Heart left ventricle (tissue), 16 donors: ENCODE measurements around the gene PLOD1. TPM values are rescaled to one million over a fixed set of nuclear protein-coding genes. Genes with fewer than 3 reads are reported as not detected.

Experiments used
- ATAC-seq, 4 donors: fragments of 200-7000 bp; cut with Tn5 transposase; one replicate each; pipeline ENCODE4 v1.9.1; 2020 to 2022; ENCODE audit warnings: moderate library complexity in 4 of 4, mild to moderate bottlenecking in 3 of 4, moderate number of reproducible peaks in 1 of 4
- DNase-seq, 5 donors: peaks; one replicate each; pipeline ENCODE4 v3.0.0-alpha.2; 2020
- H3K27ac ChIP-seq, 12 donors: fragments of 200-600 bp; sonication (generic) in 4 of 12; one replicate each; pipeline versions ENCODE4 v1.5.0 to v1.8.0; 2016 to 2022; ENCODE audit warnings: mild to moderate bottlenecking in 2 of 12
- H3K27me3 ChIP-seq, 9 donors: fragments of 200-600 bp; sonication (generic) in 2 of 9; one replicate each; pipeline versions ENCODE4 v1.5.1 to v1.8.0; 2016 to 2022; ENCODE audit warnings: mild to moderate bottlenecking in 3 of 9
- H3K36me3 ChIP-seq, 9 donors: fragments of 200-600 bp; sonication (generic) in 2 of 9; one replicate each; pipeline versions ENCODE4 v1.5.0 to v1.8.0; 2018 to 2022; ENCODE audit warnings: mild to moderate bottlenecking in 2 of 9
- H3K4me1 ChIP-seq, 12 donors: fragments of 200-600 bp; sonication (generic) in 4 of 12; one replicate each; pipeline versions ENCODE4 v1.5.0 to v1.8.0; 2016 to 2022; ENCODE audit warnings: mild to moderate bottlenecking in 3 of 12
- H3K4me3 ChIP-seq, 12 donors: fragments of 200-600 bp; sonication (generic) in 4 of 12; one replicate each; pipeline versions ENCODE4 v1.5.0 to v1.8.0; 2017 to 2022; ENCODE audit warnings: mild to moderate bottlenecking in 9 of 12, moderate library complexity in 4 of 12
- H3K9me3 ChIP-seq, 12 donors: fragments of 200-600 bp; sonication (generic) in 4 of 12; one replicate each; pipeline versions ENCODE4 v1.5.0 to v1.8.0; 2016 to 2022; ENCODE audit warnings: mild to moderate bottlenecking in 1 of 12
- CTCF ChIP-seq, 12 donors: fragments of 200-600 bp; sonication (generic) in 4 of 12; IDR thresholded peaks; one replicate each; pipeline versions ENCODE4 v1.5.0 to v1.8.0; 2018 to 2022; ENCODE audit warnings: antibody characterized with exemption in 12 of 12, mild to moderate bottlenecking in 5 of 12
- POLR2A ChIP-seq, 2 donors: fragments of 450-650 bp; IDR thresholded peaks; one replicate each; pipeline ENCODE4 v1.6.1; 2017; ENCODE audit warnings: antibody characterized with exemption in 2 of 2, mild to moderate bottlenecking in 2 of 2, moderate library complexity in 2 of 2
- WGBS, 4 donors: extraction: QIAGEN DNeasy Blood & Tissue Kit in 2 of 4; methylation state at CpG; one replicate each; pipeline versions ENCODE4 v1.1.5 to v1.1.7; 2013 to 2018; 5-methylcytosine and 5-hydroxymethylcytosine counted together
- intact Hi-C, 10 donors: fragments of 100-400 bp; cut with DNase I; formaldehyde crosslinking; loops; one replicate each; pipeline versions ENCODE4 v1.11.1 to v1.14.2; 2022
- polyA plus RNA-seq, 2 donors: library from polyadenylated mRNA; stranded (reverse); fragments of 200-250 nt; gene quantifications; one replicate each; pipeline ENCODE4 v1.2.3, GENCODE V29; 2013
- total RNA-seq, 9 donors: library from RNA; depleted of rRNA in 2 of 9; stranded (reverse); fragments of >200 nt in 2 of 9; fragmentation: NEBNext Ultra II Directional in 3 of 9; extraction: Animal tissue kit (Norgen Biotek cat#: 25700) in 3 of 9; gene quantifications; one replicate each; pipeline versions ENCODE4 v1.1.0 to v1.2.4, GENCODE V29; 2016 to 2023
- donor health status: ischemic (EF 13 %, LVEDD 7.1; RV severe dilation, severe dysfunction).
- donor health status: healthy with polysubstance abuse.
- donor health status: DM: no; HTN: yes; CAD: no.
- donor health status: DM: no; HTN: no; CAD: no.
- donor health status: ischemic (EF 25% LVEDD 6.9; RV normal size, moderate dysfunction).
- donor health status: ischemic (EF 25% LVEDD 5.7; RV mildly dilated, moderate dysfunction).
- donor health status: healthy.
- donor health status: DM: yes; HTN: yes; CAD: no.
- donor health status: ischemic (EF 35%, LVEDD 5.7; RV mildly dilated, moderate dysfunction).
- donor health status: nonischemic (EF 11% LVEDD 7.7; RV severe dilation, severe dysfunction).
- donor health status: DM: yes; HTN: yes; CAD: no.
- donor health status: PGD.
- donor health status: ischemic (EF 29% LVEDD 5.4; RV normal size, mild dysfunction).
- donor health status: nonischemic (EF 23%, LVEDD 6.1; RV moderate dilation, normal function).

Gene PLOD1
- total and polyA plus RNA-seq, 11 donors = 37.5 to 108 (median 50.1) TPM

- H3K4me1 ChIP-seq = peaks cover 0 to 12% (median 8%) of the 10 kb centered on the region in 12 donors
- H3K27me3 ChIP-seq = no peaks in the 10 kb centered on the region
- intact Hi-C loops = no loop called here
- H3K27ac ChIP-seq = no peak overlapping the region
- H3K9me3 ChIP-seq = no peaks in the 10 kb centered on the region
- no peak overlapping the region for H3K4me3 ChIP-seq
- WGBS, 4 donors = 86 to 97% (median 90%) methylated on average over 3 to 9 of the region's 9 CpGs
- peaks cover 0 to 52% (median 37%) of the 10 kb centered on the region in 9 donors for H3K36me3 ChIP-seq
- no peak for ATAC-seq
- no peak for DNase-seq
- no peak for TF ChIP-seq CTCF (IDR thresholded peaks at IDR 0.05)
- TF ChIP-seq POLR2A (IDR thresholded peaks at IDR 0.05) = no peak
These were observed 87.1 kb downstream of the PLOD1 start for GRCh38 chr1:12021616-12022015.

- Histone ChIP-seq H3K27me3 (no peaks in the 10 kb centered on the region), H3K27ac (no peak overlapping the region), H3K4me3 (no peak overlapping the region), H3K9me3 (no peaks in the 10 kb centered on the region), H3K4me1 (peaks cover 0 to 12% (median 8%) of the 10 kb centered on the region in 12 donors), H3K36me3 (peaks cover 0 to 56% (median 38%) of the 10 kb centered on the region in 9 donors)
- 90 to 100% (median 95%) methylated on average over 4 to 14 of the region's 14 CpGs for WGBS, 4 donors
- TF ChIP-seq POLR2A (IDR thresholded peaks at IDR 0.05) (no peak), CTCF (IDR thresholded peaks at IDR 0.05) (no peak)
- intact Hi-C loops = no loop called here
- no peak for ATAC-seq
- DNase-seq = no peak
These were observed 87.5 kb downstream of the PLOD1 start for GRCh38 chr1:12022036-12022435.

Other genes with a start within 250 kb of the PLOD1 start
- under 1 TPM in 5 of 9 donors, not detected in 4; 0.09 to 0.29 (median 0.12) TPM for gene DRAXIN, start 243.0 kb upstream of the PLOD1 start, total RNA-seq
- gene DRAXIN, start 243.0 kb upstream of the PLOD1 start, polyA plus RNA-seq = under 1 TPM; 0.03 to 0.04 TPM
- gene AGTRAP, start 198.6 kb upstream of the PLOD1 start, total RNA-seq = 10 to 100 TPM; 11.8 to 36.7 (median 24.5) TPM
- 100 to 1,000 TPM in 1 of 2 donors, 10 to 100 TPM in 1; 18.2 to 134 TPM for gene AGTRAP, start 198.6 kb upstream of the PLOD1 start, polyA plus RNA-seq
- gene C1orf167, start 172.5 kb upstream of the PLOD1 start, total RNA-seq = 1 to 10 TPM; 1.5 to 7.6 (median 3.1) TPM
- gene C1orf167, start 172.5 kb upstream of the PLOD1 start, polyA plus RNA-seq = 1 to 10 TPM; 4.1 to 4.9 TPM
- gene MTHFR, start 128.8 kb upstream of the PLOD1 start, total RNA-seq = 10 to 100 TPM; 26.9 to 61.2 (median 38.1) TPM
- gene MTHFR, start 128.8 kb upstream of the PLOD1 start, polyA plus RNA-seq = 10 to 100 TPM; 21.9 to 45.9 TPM
- gene CLCN6, start 128.5 kb upstream of the PLOD1 start, total RNA-seq = 10 to 100 TPM; 11.6 to 21.5 (median 17.2) TPM
- 10 to 100 TPM; 10.2 to 17.2 TPM for gene CLCN6, start 128.5 kb upstream of the PLOD1 start, polyA plus RNA-seq
- 1,000 to 10,000 TPM in 1 of 9 donors, 100 to 1,000 TPM in 8; 126 to 3,156 (median 279) TPM for gene NPPA, start 86.9 kb upstream of the PLOD1 start, total RNA-seq
- gene NPPA, start 86.9 kb upstream of the PLOD1 start, polyA plus RNA-seq = 1,000 to 10,000 TPM in 1 of 2 donors, 10 to 100 TPM in 1; 59.9 to 1,418 TPM
- 1,000 to 10,000 TPM in 1 of 9 donors, 100 to 1,000 TPM in 4, 10 to 100 TPM in 4; 14.4 to 1,297 (median 252) TPM for gene NPPB, start 75.8 kb upstream of the PLOD1 start, total RNA-seq
- gene NPPB, start 75.8 kb upstream of the PLOD1 start, polyA plus RNA-seq = 1,000 to 10,000 TPM in 1 of 2 donors, 100 to 1,000 TPM in 1; 197 to 7,924 TPM
- 100 to 1,000 TPM in 1 of 9 donors, 10 to 100 TPM in 8; 37.1 to 106 (median 41.3) TPM for gene KIAA2013, start 8.3 kb upstream of the PLOD1 start, total RNA-seq
- gene KIAA2013, start 8.3 kb upstream of the PLOD1 start, polyA plus RNA-seq = 10 to 100 TPM; 29.3 to 57.4 TPM
- gene MFN2, start 45.7 kb downstream of the PLOD1 start, total RNA-seq = 100 to 1,000 TPM; 398 to 900 (median 632) TPM
- gene MFN2, start 45.7 kb downstream of the PLOD1 start, polyA plus RNA-seq = 100 to 1,000 TPM; 263 to 374 TPM
- gene MIIP, start 84.8 kb downstream of the PLOD1 start, total RNA-seq = 10 to 100 TPM; 11.3 to 53.5 (median 17.4) TPM
- 10 to 100 TPM; 20.3 to 33.6 TPM for gene MIIP, start 84.8 kb downstream of the PLOD1 start, polyA plus RNA-seq
- 1 to 10 TPM in 2 of 9 donors, under 1 TPM in 7; 0.51 to 4.5 (median 0.75) TPM for gene TNFRSF8, start 128.6 kb downstream of the PLOD1 start, total RNA-seq
- 1 to 10 TPM in 1 of 2 donors, under 1 TPM in 1; 1.00 to 1.1 TPM for gene TNFRSF8, start 128.6 kb downstream of the PLOD1 start, polyA plus RNA-seq
- 10 to 100 TPM; 11.2 to 71.0 (median 16.6) TPM for gene TNFRSF1B, start 232.3 kb downstream of the PLOD1 start, total RNA-seq
- gene TNFRSF1B, start 232.3 kb downstream of the PLOD1 start, polyA plus RNA-seq = 10 to 100 TPM in 1 of 2 donors, 1 to 10 TPM in 1; 8.6 to 14.9 TPM